Caki2 (cell line): ENCODE measurements around the gene TET3. TPM values are rescaled to one million over a fixed set of nuclear protein-coding genes. Genes with fewer than 3 reads are reported as not detected.

Experiments used
- DNase-seq: peaks from one replicate; pipeline ENCODE4 v3.0.0-alpha.2; 2015; ENCODE audit warnings: low read depth
- in situ Hi-C: cut with HindIII; loops from 2 replicates; pipeline ENCODE4 v1.10.0; 2016; ENCODE audit warnings: low sequenced_read_pairs, low pct_unique_long_range_greater_than_20kb, mixed read lengths
- total RNA-seq: library from RNA; depleted of rRNA; stranded (reverse); fragments of >200 nt; shearing (Covaris generic); gene quantifications from 2 replicates; pipeline ENCODE4 v1.2.3, GENCODE V29; 2014; ENCODE audit warnings: low replicate concordance

TET3 gene
- total RNA-seq, 1 experiment from 2014 or later, result 2.5 TPM

DNA sequence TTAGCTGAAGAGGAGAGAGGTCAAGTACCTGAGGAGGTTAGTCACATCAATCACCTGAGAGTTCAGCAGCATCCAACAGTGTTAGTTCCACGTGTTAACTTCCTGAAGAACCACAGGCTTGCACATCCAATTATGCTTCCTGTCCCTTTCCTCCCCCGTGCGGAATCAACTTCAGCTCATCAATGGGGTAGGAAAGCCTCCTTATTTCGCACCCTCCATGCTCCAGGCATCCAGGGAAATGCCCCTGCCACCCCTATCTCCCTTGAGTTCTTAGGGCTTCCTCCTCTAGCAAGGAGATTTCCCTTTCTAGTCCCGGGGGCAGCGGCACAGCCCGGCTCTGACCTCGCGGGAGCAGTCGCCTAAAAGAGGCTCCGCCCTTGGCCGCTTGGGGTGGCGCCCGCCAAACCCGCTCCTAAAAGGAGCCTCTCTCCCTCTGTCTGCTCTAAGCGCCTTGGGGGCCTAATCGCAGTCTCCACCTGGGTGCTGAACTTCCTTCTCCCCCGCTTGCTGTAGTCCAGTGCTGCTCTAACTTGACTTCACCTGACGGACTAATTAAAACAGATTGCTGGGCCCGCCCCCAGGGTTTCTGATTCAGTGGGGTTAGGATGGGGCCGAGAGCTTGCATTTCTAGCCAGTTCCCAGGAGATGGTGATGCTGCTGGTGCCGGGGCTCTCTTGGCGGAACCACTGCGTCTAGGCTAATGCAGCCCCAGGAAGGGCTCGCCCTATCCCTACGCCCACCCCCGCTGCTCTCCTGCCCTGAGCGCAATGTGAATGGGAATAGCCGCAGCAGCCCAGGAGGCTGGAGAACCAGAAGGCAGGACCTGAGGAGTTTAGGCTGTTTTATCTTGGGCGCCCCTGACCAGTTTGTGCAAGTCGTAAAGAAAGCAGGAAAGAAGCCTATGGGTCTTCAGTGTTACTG is 3.4 kb upstream of the TET3 start:
- no peak for DNase-seq
- in situ Hi-C loops, result no loop called here

DNA sequence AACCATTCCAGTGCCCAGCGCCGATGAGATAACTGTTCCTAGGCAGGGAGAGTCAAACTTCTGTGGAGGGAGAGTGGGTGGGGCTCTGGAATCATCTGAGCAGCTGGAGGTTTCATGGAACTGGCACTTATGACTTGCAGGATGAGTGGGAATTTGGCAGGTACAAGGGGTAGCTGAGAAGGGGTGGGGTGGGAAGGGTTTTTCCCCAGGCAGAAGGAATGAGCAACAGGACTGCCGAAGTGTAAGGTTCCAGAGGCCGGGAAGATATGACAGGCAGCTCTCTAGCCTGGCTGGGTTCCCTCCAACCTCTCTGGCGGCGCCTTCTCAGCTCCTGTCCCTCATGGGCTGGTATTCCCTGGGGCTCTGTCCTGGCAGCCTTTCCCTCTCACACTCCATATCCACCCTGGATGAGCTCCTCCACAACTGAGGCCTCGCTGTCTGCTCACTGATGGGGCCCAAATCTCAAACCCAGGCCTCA is 2.5 kb upstream of the TET3 start:
- in situ Hi-C loops, result no loop called here
- no peak for DNase-seq

DNA sequence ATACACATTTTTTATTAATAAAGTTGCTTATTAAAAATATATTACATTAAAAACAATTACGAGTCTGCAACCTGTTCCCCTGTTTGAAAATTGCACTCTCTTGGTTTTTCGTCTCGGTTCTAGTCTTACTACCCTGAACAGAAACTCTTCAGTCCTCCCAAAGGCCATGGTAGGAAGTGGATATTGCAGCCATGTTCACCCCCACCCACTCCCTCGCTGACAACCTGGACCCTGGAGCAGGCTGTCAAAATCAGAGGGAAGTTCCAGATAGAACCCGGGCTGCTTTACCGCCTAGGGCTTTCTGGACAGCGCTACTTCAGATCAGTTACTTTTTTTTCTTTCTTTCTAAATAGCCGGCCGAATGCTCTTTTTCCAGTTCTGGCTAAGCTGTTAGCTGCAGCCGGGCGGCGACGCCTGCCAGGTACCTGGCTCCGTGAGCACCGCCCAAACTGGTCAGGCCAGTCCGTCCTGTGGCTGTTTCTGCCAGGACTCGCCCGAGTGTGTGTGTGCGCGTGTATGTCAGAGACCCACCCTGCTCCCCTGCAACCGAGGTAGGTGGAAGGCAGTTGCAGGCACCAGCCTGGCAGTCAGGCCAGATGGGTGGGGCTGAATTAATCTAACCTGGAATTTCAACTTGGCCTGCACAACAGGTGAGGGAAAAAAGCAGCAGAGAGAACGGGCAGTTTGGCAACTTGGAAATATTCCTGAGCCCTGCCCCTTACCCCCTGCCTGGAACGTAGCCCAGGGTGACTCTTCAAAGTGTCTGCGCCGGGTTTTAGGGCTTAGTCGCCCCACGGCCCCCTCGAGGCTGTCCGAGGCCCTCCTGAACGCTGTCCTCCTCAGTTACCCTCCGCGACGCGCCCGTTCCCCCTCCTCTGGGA is 1.1 kb upstream of the TET3 start:
- DNase-seq, result no peak

GRCh38 chr2:73984922-73985307 is 205 bp downstream of the TET3 start:
- in situ Hi-C loops, result no loop called here
- DNase-seq, result no peak

More for the DNA sequence above, 1.1 kb upstream of the TET3 start:
- in situ Hi-C loops, result no loop called here

- in situ Hi-C loops, result no loop called here
- peak; percentile 24 for DNase-seq
Observed at GRCh38 chr2:73985308-73986084, 786 bp downstream of the TET3 start.

GRCh38 chr2:73986085-73986681 is 1.5 kb downstream of the TET3 start:
- in situ Hi-C loops, result no loop called here
- DNase-seq, result no peak

DNA sequence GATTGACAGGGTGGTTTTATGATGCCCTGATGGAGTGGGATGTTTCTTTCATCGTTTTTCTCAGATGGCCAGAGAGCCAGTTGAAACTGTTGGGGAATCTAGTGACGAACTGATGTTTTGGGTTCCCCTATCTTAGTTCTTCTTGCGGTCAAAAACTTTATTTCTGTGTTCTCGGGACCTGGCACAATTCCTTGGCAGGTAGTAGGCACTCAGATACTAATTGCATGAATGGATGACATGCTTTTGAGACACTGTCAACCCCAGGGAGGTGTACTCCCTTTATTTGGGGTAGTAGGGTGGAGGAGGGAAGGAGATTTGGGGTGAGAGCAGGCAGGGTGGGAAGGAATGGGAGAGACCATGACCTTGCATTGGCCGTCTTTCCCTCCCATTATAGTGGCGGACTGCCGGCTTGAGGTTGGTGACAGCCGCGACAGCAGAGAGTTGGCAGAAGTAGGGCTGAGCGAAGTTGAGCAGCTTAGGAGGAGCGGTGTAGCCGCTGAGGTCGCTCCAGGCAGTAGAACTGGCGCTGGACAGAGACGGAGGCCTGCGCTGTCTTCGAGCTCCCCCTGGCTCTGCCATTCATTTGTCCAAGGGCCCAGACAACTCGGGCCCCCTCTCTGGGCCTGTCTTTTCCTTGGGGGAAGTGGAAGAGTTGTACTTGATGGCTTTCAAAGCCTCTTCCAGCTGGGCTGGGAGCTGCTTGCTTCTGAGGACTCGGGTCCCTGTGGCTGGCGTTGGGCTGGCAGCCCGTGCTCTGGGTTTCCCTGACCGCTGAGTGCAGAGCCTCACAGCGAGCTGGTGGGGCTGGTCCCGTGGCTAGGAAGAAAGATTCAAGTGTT is 2.6 kb downstream of the TET3 start:
- no peak for DNase-seq
- in situ Hi-C loops, result no loop called here

- in situ Hi-C loops, result no loop called here
- no peak for DNase-seq
Observed at GRCh38 chr2:73987948-73988700, 3.4 kb downstream of the TET3 start.

- in situ Hi-C loops, result no loop called here
Observed at GRCh38 chr2:73989972-73990371, 5.3 kb downstream of the TET3 start.

DNA sequence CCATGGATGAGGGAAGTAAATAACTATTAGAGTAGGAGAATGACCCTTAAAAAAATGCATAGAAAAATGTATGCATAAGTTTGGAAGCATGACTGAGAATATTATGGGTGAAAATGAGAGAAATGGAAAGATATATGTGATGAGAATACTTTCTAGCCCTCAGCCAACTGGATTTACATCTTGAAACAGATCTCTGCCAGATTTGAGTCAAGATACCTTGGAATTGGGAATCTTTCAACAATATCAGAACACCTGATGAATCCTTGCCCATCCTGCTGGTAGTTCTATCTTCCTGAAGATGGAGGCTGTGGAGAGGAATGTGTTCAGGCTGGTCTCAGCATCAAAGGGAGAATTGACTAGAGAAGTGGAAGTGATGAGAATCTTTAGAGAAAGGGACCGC is 5.8 kb downstream of the TET3 start:
- in situ Hi-C loops, result no loop called here

More at GRCh38 chr2:73989972-73990371, 5.3 kb downstream of the TET3 start:
- DNase-seq, result no peak

GRCh38 chr2:73992036-73992435 is 7.3 kb downstream of the TET3 start:
- in situ Hi-C loops, result no loop called here
- no peak for DNase-seq

More for the DNA sequence above, 5.8 kb downstream of the TET3 start:
- no peak for DNase-seq

GRCh38 chr2:73993376-73993775 is 8.7 kb downstream of the TET3 start:
- in situ Hi-C loops, result no loop called here
- no peak for DNase-seq

- in situ Hi-C loops, result no loop called here
- DNase-seq, result no peak
Observed at GRCh38 chr2:73993778-73994177, 9.1 kb downstream of the TET3 start.

DNA sequence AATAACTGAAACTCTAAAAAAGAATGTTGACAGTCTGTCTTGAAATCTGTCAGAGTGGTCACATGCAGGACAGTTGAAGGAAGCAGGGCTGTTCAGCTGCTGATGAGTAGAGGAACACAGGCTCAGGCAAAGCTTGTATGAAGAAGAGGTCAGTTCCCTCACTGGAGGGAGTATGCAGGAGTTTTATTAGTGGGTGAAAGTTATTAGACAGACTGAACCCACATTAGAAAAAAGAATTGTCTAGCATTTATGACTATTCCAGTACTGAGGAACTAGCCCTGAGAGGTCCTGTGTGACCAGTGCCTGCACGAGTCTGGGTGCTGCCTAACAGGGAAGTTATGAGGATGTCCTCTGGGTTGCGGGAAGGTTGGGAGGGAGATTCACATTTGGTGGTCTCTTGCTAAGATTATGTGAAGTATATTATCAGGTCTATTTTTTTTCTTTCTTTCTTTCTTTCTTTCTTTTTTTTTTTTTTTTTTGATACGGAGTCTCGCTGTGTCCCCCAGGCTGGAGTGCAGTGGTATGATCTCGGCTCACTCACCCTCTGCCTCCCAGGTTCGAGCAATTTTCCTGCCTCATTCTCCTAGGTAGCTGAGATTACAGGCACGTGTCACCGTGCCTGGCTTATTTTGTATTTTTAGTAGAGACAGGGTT is 9.6 kb downstream of the TET3 start:
- in situ Hi-C loops, result no loop called here
- DNase-seq, result no peak

DNA sequence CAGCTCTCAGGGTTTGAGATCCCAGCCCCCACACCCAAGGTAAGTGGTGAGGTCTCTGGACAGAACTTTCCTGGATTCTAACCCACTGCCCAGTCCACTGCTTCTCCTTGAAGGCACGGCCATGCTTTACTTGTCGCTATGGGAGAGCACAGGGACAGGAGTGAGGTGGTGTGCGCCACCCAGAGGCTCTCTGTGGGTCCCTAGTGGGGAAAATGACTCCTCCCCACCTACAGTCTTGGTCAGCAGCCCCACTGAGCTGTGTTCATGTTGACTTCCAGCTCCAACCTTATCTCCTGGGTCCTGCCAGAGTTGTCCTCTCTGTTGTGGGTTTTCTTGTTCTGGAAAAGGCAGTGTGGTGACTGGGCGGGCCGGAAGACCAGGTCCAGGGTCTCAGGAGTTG is 11.1 kb downstream of the TET3 start:
- DNase-seq, result no peak
- in situ Hi-C loops, result no loop called here

DNA sequence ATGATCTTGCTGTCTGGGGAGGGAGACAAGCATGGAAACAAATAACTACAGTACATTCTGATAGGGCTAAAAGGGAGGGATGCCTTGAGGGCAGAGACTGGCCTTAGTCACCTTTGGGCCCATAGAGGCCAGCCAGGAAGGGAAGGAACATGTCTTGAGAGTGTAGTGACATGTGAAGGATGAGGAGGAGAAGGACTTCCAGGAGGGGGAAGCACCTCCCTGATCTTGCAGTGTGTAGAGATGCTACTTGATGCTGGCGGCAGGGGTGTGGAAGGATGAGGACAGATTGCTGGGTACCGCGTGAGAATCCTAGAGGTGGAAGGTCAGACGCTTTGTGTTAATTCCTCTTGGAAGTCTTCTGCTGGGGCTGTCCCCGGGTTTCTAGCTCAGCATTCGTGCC is 13.1 kb downstream of the TET3 start:
- in situ Hi-C loops, result no loop called here
- no peak for DNase-seq
